ENCODE data around the gene NBAS. TPM values are rescaled to one million over a fixed set of nuclear protein-coding genes. Genes with fewer than 3 reads are reported as not detected.

The NBAS gene
- total and polyA plus RNA-seq, 8 donors = 14.5 to 96.2 (median 41.2) TPM

DNA sequence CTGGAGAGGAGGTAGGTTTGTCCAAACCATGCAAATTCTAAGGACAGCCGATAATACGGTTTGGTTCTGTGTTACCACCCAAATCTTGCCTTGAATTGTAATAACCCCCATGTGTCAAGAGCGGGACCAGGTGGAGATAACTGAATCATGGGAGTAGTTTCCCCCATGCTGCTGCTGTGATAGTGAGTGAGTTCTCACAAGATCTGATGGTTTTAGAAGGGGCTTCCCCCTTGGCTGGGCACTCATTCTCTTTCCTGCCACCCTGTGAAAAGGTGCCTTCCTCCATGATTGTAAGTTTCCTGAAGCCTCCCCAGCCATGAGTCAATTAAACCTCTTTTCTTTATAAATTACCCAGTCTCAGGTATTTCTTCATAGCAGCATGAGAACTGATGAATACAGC, 295.2 kb downstream of the NBAS start:
- no peaks in the 10 kb centered on the region for H3K9me3 ChIP-seq

GRCh38 chr2:15263976-15264685, 297.0 kb downstream of the NBAS start:
- peaks cover 0 to 3% (median 0%) of the 10 kb centered on the region in 4 donors for H3K9me3 ChIP-seq
- H3K27ac ChIP-seq = no peak overlapping the region
- no peak for TF ChIP-seq EP300 (IDR thresholded peaks at IDR 0.05)
- no peak for TF ChIP-seq CTCF (IDR thresholded peaks at IDR 0.05)
- no peak for TF ChIP-seq POLR2AphosphoS5 (IDR thresholded peaks at IDR 0.05)
- no peak for TF ChIP-seq POLR2A (IDR thresholded peaks at IDR 0.05)
- no peaks in the 10 kb centered on the region for H3K27me3 ChIP-seq
- H3K4me1 ChIP-seq = peaks cover 0 to 8% (median 0%) of the 10 kb centered on the region in 4 donors
- peaks cover 0 to 21% (median 6%) of the 10 kb centered on the region in 4 donors for H3K36me3 ChIP-seq
- intact Hi-C loops (cut with DNase I; ENCODE audit: low total_unique reads) = no loop called here
- no peak overlapping the region for H3K4me3 ChIP-seq
- WGBS, 5 donors = 78 to 94% (median 87%) methylated on average over 8 of the region's 8 CpGs
- no peak for DNase-seq

More for the DNA sequence above, 295.2 kb downstream of the NBAS start:
- intact Hi-C loops (cut with DNase I; ENCODE audit: low total_unique reads) = no loop called here
- Histone ChIP-seq H3K36me3 (peaks cover 0 to 18% (median 6%) of the 10 kb centered on the region in 4 donors), H3K27me3 (no peaks in the 10 kb centered on the region), H3K4me1 (no peaks in the 10 kb centered on the region), H3K4me3 (no peak overlapping the region), H3K27ac (no peak overlapping the region)
- no peak for TF ChIP-seq POLR2AphosphoS5 (IDR thresholded peaks at IDR 0.05)
- TF ChIP-seq CTCF (IDR thresholded peaks at IDR 0.05) = no peak
- no peak for TF ChIP-seq POLR2A (IDR thresholded peaks at IDR 0.05)
- no peak for TF ChIP-seq EP300 (IDR thresholded peaks at IDR 0.05)
- WGBS, 5 donors = 68 to 100% (median 91%) methylated on average over 2 to 3 of the region's 3 CpGs
- no peak for DNase-seq

GRCh38 chr2:15262792-15263191, 298.3 kb downstream of the NBAS start:
- intact Hi-C loops (cut with DNase I; ENCODE audit: low total_unique reads) = no loop called here
- Histone ChIP-seq H3K27me3 (no peaks in the 10 kb centered on the region), H3K4me1 (peaks cover 0 to 9% (median 0%) of the 10 kb centered on the region in 4 donors), H3K4me3 (no peak overlapping the region), H3K9me3 (peaks cover 0 to 11% (median 6%) of the 10 kb centered on the region in 4 donors), H3K36me3 (peaks cover 0 to 19% (median 2%) of the 10 kb centered on the region in 4 donors), H3K27ac (no peak overlapping the region)
- TF ChIP-seq CTCF (IDR thresholded peaks at IDR 0.05) (no peak), POLR2A (IDR thresholded peaks at IDR 0.05) (no peak), POLR2AphosphoS5 (IDR thresholded peaks at IDR 0.05) (no peak), EP300 (IDR thresholded peaks at IDR 0.05) (no peak)
- no peak for DNase-seq
- WGBS, 5 donors = 96 to 99% (median 96%) methylated on average over 2 of the region's 2 CpGs

- peaks cover 0 to 9% (median 0%) of the 10 kb centered on the region in 4 donors for H3K4me1 ChIP-seq
- H3K27ac ChIP-seq = no peak overlapping the region
- intact Hi-C loops (cut with DNase I; ENCODE audit: low total_unique reads) = no loop called here
- no peak for TF ChIP-seq CTCF (IDR thresholded peaks at IDR 0.05)
- no peak for TF ChIP-seq POLR2A (IDR thresholded peaks at IDR 0.05)
- no peak for TF ChIP-seq EP300 (IDR thresholded peaks at IDR 0.05)
- TF ChIP-seq POLR2AphosphoS5 (IDR thresholded peaks at IDR 0.05) = no peak
- peaks cover 0 to 16% (median 2%) of the 10 kb centered on the region in 4 donors for H3K36me3 ChIP-seq
- H3K27me3 ChIP-seq = no peaks in the 10 kb centered on the region
- DNase-seq = no peak
- WGBS, 5 donors = 27 to 71% (median 59%) methylated on average over 2 of the region's 2 CpGs
- H3K9me3 ChIP-seq = peaks cover 0 to 11% (median 6%) of the 10 kb centered on the region in 4 donors
- H3K4me3 ChIP-seq = no peak overlapping the region
These were observed 300.3 kb downstream of the NBAS start for GRCh38 chr2:15260835-15261234.
